NCI-H748 (cell line): ENCODE results near the gene MYO9A.
A peak's percentile ranks its signal among the peaks of the same experiment; 100 is the strongest.

Experiments used
- DNase-seq: peaks from one replicate; lab custom pipeline; 2025; ENCODE audit not compliant: unreplicated experiment; lab: John Stamatoyannopoulos, UW

The MYO9A gene

DNA sequence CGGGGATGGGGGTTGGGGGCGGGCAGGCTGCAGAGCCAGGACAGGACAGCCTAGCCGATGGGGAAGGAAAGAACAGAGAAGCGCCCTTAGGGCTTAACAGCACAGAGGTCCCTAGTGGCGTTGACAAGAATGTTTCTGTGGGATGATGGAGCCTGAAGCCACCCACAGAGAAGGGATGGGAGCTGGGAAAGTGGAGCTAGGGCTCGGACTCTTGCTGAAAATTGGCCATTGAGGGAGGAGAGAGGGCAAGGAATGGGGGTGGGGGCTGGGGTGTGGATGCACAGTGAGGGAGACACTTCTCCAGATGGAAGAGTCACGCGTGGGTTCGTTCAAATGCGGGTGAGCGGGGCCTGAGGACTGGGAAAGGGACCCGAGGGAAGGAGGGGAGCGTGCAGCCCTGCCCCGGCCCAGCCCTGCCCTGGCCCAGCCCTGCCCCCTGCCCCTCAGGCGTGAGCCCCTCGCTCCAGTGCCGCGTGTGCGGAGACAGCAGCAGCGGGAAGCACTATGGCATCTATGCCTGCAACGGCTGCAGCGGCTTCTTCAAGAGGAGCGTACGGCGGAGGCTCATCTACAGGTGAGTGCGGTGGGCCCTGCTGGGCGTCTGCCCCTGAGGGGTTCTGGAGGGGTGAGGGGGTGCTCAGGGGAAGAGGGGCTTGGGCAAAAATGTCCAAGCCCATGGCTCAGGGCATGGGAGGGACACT is 306.8 kb downstream of the MYO9A start:
- DNase-seq = no peak

DNA sequence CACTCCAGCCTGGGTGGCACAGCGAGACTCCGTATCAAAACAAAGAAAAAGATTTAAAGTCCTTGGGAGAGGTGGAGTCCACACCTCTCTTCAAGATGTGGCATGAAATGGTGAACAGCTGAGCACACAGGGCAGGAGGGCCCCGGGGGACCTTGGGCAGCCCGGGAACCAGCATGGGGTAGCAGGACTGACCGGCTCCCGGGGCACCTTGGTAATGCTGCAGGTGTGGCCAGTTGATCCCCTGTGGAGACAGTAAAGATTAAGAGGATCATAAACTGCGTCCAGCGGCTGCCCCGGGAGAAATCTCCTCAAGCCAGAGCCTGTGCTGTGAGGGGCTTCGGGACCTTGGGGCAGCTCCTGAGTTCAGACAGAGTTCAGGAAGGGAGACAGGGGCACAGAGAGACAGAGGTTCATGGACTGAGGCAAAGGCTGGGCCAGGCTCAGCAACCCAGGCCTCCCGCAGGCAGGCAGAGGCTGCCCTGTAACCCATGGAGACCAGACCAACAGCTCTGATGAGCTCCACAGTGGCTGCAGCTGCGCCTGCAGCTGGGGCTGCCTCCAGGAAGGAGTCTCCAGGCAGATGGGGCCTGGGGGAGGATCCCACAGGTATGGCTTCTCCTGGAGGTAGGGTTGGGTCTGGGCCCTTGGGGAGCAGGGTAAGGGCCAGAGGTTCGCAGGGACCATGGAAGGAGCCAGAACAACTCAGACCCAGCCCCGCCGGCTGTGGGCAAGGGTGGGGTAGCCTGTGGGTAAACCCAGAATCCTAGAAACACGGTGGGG is 307.5 kb downstream of the MYO9A start, which contains the start of gene NR2E3:
Gene NR2E3 (plus strand): TSS at position 299 of the 780 bp plus-strand sequence. CDS start 190 bp downstream, at position 489.
- DNase-seq = peak; percentile 54

DNA sequence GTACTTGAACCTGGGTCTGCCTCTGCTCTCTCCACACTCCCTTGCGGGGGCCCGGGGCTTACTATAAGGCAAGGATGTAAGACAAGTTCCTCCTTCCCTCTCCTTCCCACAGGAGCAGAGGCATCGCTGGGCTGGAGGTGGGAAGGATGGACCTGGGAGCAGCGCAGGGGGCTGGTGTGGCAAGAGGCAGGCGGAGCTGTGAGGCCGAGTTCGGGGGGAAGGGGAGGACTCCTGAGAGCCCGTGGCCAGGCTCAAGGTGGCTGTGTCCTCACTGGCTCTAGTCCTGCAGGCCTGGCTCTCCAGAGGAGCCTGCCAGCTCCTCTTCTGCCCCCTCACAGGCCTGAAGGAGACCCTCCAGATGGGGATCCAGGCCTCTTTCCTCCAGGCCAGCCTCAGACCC is 308.6 kb downstream of the MYO9A start:
- DNase-seq = no peak

DNA sequence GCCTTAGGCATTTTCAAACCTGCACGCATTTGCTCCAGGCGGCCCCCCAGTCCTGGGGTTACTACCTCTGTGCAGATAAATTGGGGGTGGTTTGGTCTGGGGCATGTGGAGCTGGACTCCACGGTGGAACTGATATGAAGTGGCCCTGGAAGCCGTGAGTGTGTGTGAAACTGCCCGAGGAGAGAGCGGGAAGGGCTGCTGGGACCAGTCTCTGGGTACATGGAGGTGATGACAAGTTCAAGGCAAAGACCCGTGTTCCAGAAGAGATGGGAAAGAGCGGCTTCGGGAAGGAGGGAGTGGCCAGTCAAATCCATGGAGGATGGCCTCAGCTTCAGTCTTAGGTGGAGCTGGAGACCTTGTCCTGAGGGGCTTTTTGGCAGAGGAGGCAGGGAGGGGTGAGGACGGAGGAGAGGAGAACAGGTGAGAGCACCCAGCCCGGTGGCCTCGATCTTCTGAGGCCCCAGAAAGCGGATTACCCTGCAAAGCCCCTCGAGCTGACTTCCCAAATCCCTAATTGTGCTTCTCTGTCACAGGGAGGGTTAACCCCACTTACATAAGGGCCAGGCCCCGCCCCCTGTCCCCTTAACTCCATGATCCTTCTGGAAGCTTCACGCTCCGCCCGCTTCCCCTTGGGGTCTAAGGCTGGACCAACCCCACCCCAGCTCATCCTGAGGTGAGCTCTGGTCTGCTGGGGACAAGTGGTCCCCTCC is 309.5 kb downstream of the MYO9A start:
- DNase-seq = no peak

DNA sequence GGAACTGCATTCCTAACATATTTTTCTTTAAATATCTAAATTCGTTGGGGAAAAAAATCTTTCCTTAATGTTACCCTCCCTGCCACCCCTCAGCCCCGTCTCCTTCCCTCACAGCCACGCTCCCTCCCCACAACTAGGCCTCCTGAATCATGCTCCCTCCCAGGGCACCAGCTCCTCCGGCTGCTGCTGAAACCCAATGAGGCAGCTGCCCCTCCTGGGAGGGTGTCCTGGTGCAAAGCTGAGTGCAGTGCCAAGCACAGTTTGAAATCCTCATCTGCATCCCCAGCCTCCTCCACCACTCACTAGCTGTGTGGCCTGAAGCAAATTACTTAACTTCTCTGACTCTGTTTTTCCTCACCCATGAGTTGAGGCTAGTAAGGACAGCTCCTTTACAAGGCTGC is 310.3 kb downstream of the MYO9A start:
- DNase-seq = no peak

DNA sequence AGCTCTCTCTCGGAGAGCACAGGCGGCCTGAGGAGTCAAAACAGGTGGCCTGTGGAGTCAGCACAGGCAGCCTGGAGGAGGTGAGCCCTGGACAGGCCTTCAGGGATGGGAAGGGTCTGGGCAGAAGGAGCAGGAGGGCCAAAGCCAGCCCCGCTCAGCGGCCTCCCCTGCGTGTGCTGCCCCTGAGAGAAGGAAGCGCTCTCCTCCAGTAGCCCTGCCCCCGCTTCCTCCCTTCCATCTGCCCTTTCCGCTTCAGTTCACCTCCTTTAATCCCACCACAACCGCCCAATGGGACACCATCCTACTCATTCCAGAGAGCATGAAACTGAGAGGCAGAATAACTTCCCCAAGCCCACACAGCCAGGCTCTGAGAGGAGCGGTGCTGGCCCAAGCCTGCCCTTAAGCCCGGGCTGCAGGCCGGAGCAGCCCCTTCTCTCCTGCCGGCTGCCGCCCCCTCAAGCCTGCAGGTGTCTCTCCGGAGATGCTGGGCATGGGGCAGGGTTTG is 310.8 kb downstream of the MYO9A start:
- no peak for DNase-seq

DNA sequence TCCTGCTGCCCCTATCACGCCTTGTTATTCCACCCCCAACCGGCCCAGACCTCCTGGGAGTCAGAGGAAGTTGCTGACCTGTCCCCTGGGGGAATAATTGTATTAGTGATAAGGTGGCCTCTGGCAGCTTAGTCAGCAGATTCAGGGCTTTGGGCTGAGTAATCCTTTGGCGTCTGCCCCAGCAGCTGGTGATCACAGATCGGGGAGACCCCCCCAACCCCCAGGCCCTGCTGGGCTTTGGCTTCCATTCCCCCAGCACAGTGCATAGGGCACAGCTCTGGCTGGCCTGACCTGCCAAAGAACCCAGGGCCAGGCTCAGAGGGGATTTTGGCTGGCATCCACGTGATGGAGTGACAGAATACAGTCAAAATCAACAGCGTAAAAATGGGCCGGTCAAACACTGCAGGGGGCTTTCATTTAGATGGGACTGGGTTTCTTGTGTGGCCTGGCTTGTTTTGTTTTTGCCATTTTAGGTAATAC is 311.5 kb downstream of the MYO9A start:
- no peak for DNase-seq

DNA sequence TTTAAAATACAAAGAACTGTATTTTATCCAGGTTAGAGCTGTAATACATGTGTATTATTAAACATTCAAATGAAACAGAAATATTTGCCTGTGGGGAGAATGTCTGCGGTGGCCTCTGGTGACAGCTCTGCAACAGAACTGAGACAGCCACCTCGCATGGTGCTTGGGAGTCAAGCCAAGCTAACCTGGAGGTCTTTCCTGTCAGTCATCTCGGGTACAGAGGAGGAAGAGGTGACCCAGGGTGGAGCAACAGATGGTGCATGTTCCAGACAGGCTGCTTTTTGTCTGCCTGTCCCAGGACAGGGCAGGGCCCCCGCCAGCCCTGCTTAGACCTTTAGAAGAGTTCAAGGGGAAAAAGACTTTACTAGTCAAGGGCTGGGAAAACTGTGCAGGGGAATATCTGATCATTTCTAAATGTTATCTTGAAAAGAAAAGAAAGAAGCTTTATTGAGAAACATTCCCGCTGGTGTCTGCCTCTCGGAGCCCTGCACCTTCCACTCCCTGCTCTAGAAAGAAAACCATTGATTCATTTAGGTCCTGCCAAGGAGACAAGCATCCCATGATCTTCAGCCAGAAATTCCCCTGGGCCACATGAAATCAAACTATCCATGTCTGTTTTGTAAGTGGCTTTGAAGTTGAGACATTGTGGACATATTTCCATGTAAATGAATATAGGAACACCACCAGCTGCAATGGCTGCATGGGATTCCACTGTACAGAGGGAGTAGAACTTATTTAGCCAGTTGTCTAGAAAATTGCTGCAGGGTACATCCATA is 313.1 kb downstream of the MYO9A start:
- DNase-seq = no peak

DNA sequence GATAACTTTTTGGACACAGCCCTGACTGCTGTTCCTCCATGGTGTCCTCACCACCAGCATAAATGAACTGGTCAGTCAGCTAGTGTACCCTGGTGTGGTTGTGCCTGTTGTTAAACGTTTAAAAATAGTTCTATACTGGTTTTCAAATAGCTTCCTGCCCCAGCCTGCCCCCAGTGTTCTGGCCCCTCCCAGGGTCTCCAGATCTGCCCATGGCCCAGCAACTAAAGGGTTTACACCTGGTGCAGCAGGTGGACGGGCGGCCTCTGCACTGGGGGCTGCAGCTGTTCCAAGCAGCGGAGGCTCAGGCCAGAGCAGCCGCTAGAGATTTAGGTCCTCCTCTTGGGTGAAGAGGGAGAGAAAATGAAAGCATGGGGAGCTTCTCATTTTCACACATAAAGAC is 313.7 kb downstream of the MYO9A start:
- peak; percentile 14 for DNase-seq

DNA sequence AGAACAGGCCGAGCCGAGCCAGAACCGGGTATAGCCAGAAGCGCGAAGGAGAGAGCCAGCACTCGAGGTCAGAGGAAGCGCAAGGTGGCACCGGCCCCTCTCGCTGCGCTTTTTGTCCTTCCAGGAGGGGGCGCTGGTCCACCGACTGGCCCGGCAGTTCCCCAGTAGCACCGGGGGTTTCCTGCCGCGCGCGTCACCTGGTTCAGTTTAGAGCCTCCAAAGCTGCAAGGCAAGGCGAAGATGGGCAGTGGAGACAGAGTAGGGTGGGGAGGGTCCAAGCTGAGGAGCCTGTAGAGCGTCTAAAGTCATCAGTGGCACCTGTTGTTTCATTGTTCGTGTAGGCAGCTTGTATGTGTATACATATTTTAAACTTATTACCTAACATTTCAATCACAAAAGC is 315.2 kb downstream of the MYO9A start:
- peak; percentile 19 for DNase-seq

DNA sequence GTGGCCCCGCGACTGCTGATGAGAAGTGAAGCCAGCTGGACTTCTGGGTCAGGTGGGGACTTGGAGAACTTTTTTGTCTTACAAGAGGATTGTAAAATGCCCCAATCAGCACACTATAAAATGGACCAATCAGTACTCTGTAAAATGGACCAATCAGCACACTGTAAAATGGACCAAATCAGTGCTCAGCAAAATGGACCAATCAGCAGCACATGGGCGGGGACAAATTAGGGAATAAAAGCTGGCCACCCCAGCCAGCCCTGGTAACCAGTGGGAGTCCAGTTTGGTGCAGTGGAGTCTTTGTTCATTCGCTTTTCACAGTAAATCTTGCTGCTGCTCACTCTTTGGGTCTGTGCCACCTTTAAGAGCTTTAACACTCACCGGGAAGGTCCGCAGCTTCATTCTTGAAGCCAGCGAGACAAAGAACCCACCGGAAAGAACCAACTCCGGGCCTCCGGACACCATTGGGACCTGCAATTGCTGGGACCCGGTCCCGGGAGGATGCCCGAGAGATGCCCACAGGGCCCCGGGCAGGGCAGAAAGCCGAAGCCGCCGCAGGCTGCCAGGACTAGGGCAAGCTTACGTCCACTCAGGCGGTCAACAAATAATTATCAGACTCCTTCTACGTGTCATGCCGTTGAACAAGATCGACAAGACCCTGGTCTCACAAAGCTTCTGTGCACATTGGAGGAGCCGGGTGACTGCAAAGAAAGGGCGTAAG is 315.9 kb downstream of the MYO9A start:
- DNase-seq = no peak

DNA sequence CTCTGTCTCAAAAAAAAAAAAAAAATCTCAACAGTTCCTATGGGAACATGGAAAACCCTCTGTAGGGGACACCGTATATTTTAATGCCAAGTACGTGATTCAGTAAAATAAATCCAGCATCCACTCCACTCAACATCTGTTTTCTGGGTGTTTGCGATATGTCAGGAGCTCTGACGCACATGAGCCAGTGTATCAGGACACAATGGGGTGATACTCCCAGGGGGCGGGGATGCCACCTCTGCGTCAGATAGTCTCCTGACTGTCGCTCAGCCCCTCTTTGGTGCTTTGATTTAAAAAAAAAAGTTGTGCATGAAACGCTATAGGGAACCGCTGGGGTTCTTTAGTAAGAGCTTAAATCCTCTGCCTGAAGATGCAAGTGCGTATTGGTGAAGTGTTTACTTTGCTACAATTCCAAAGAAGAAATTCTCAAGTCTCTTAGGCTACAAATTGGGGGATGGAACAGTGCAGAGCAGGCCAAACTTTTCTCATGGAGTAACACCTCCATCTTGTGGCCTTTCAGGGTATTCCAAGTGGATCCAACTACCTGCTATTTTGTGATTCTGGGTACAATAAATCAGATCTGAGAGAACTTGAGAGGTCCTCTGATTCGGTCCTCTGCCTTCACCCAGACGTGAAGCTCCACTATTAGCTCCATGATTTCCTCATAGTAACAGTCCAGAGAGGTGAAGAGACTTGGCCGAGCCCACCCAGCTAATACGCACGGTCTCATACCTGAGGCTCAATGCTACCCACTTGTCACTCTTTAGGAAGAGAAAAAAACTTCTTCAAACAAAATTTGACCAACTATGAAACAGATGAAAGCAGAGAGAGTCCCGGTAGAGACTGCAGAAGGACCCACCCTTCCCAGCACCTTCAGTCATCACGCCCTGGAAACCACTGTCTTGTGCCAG is 316.9 kb downstream of the MYO9A start:
- DNase-seq = peak; percentile 41

DNA sequence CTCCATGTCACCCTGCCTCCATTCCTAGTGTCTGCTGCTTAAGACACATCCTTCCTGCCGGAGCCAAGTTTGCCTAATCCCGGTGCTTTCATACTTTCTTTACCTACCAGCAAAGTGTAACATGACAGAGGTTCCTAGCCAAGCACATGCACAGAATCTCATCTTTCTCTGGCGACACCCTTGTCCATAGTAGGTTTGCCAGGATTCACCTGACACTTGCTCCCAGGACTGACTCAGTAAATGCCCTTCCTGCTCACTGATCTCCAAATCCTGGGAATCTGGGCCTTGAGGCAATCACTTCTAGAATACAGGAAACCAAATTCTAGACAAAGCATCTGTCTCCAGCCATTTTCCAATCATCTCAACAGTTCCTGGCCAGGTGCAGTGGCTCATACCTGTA is 317.8 kb downstream of the MYO9A start:
- DNase-seq = no peak

DNA sequence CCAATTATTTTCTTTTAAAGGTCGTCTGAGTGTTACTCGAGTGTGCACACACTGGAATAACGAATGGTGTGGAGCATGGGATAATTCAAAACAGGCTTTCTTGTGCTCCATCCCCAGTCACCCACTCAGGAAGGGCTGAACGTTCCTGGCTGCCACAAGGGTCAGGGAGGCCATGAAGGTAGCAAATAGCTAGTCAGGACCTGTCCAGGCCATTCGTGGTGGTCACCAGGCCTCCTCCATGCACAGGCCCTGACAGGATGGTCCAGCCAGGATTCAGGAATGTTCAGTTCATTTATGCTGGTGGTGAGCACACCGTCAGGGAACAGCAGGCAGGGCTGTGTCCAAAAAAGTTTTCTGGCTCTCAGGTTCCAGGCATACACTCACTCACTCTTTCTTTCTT is 319.3 kb downstream of the MYO9A start:
- DNase-seq = no peak

DNA sequence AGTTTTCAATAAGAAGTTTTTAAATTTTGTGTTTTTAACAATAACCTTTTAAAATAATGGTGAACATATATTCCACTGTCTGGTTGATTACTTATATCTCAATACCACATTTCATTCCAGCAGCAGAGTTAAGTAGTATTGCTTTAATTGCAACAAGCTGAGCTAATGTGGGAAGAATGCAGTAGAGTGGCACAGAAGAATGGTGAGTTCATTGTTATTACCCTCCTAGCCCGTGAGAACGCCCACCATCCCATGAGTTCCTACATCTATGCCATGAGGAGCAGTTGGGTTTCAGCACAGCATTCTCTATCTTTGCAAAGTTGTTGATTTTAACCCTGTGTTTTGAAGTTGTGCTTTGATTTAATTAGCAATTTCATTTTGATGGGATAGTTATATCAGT is 325.4 kb downstream of the MYO9A start:
- DNase-seq = no peak

DNA sequence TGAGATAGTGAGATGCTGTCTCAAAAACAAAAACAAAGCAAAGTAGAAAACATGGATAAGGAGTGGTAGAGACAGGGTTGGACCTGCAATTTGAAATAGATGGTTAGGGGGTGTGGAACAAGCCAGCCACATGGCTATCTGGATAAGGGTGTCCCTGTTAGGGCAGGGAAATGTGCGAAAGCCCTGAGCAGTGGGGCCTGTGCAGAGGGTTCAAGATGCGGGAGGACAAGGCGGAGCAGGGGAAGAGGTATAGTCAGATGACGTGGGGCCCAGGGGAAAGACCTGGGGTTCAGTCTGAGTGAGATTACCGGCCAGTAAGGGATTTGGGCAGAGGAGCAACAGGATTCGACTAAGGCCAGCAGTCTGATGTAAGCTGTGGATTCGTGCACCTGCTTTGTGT is 326.0 kb downstream of the MYO9A start:
- DNase-seq = no peak

DNA sequence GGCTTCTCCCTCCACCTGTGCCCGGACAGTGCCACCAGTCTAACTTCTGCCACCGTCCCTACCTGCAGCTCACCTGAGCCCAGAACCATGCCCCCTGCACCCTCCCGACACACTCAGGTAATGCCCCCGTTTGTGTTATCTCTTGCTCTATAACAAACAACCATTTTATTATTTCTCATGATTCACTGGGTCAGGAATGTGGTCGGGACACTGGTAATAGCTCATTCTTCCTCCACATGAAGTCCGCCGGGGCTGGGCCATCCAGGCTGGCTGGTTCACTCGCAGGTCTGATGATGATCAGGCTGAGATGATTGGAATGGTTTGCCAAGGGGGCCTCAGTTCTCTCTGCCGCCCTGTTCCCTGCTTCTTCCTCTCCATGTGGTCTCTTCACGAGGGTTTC is 327.9 kb downstream of the MYO9A start:
- no peak for DNase-seq

DNA sequence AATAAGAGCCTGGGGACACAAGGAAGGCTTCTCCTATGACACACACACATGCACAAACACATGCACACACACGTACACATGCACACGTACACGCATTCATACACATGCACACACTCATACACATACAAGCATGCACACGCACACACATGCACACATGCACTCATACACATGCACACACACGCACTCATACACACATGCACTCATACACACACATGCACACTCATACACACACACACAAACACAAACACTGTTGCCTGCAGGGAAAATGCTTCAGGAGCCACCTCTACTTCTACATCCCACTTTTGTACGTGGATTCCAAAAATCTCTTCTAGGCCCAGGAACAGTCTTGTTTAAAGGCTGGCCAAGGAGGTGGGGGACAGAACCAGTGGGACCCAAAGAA is 328.3 kb downstream of the MYO9A start:
- DNase-seq = no peak
